H1 (cell line): Measurements from ENCODE around the gene ZNF639. TPM values are rescaled to one million over a fixed set of nuclear protein-coding genes. Genes with fewer than 3 reads are reported as not detected.

Source experiments
- CTCF ChIA-PET: fragments of 300-600 bp; sonication (Branson Sonifier 250); formaldehyde crosslinking; loops from one replicate; lab custom pipeline; 2021; ENCODE audit not compliant: partially characterized antibody; lab: Charles Lee
- POLR2A ChIA-PET: fragments of 300-600 bp; sonication (Branson Sonifier 250); formaldehyde crosslinking; loops from one replicate; lab custom pipeline; 2021; ENCODE audit warnings: inconsistent platforms; ENCODE audit not compliant: partially characterized antibody; lab: Charles Lee
- DNase-seq, 2 experiments: peaks; one replicate each; pipeline versions ENCODE4 v3.0.0 to v3.0.0-alpha.2; 2010 to 2022; ENCODE audit warnings: low spot score in 2 of 2, low read depth in 1 of 2, mixed read lengths in 1 of 2
- FAIRE-seq: peaks from 2 replicates; lab custom pipeline; 2011; peaks lifted over from hg19 to GRCh38; lab: Jason Lieb, UNC
- H2AFZ ChIP-seq: 2 replicates; pipeline ENCODE4 v1.8.1; 2012; ENCODE audit warnings: low read length, inconsistent platforms
- H2AK5ac ChIP-seq: 2 replicates; pipeline ENCODE4 v1.6.1; 2013; ENCODE audit warnings: low read depth, low read length
- H2BK120ac ChIP-seq: replicated peaks from 2 replicates; pipeline ENCODE3; 2013; ENCODE audit warnings: low read depth, low read length, inconsistent platforms
- H2BK12ac ChIP-seq: 2 replicates; pipeline ENCODE4 v1.6.1; 2013; ENCODE audit warnings: low read depth, low read length
- H2BK15ac ChIP-seq: 2 replicates; pipeline ENCODE4 v1.6.1; 2013; ENCODE audit warnings: low read length
- H2BK20ac ChIP-seq: 2 replicates; pipeline ENCODE4 v1.6.1; 2013; ENCODE audit warnings: low read length
- H2BK5ac ChIP-seq: 2 replicates; pipeline ENCODE4 v1.6.1; 2013; ENCODE audit warnings: low read depth, low read length
- H3K14ac ChIP-seq: 2 replicates; pipeline ENCODE4 v1.6.1; 2013; ENCODE audit warnings: inconsistent platforms; ENCODE audit not compliant: insufficient read length
- H3K18ac ChIP-seq: 2 replicates; pipeline ENCODE4 v1.6.1; 2013; ENCODE audit warnings: low read length; ENCODE audit errors: extremely low read depth
- H3K23ac ChIP-seq: 2 replicates; pipeline ENCODE4 v1.6.1; 2013; ENCODE audit warnings: inconsistent platforms; ENCODE audit not compliant: insufficient read length
- H3K23me2 ChIP-seq: 2 replicates; pipeline ENCODE4 v1.6.1; 2013; ENCODE audit warnings: low read depth, low read length
- H3K27ac ChIP-seq: 2 replicates; pipeline ENCODE4 v1.6.1; 2011; ENCODE audit warnings: low read depth, low read length, inconsistent platforms
- H3K27me3 ChIP-seq, 4 experiments: replicated peaks in 1 of 4; 1 replicate in 1 of 4; 2 replicates in 3 of 4; pipeline versions ENCODE4 v1.6.1 to v1.8.1; 2011 to 2013; ENCODE audit warnings: low read length in 3 of 4, mild to moderate bottlenecking in 3 of 4, inconsistent platforms in 2 of 4, mixed read lengths in 2 of 4, moderate library complexity in 1 of 4; ENCODE audit not compliant: control insufficient read depth in 3 of 4, insufficient read depth in 3 of 4; ENCODE audit errors: extremely low read depth in 1 of 4
- H3K36me3 ChIP-seq, 4 experiments: 2 replicates each; pipeline versions ENCODE4 v1.6.1 to v1.8.1; 2011 to 2013; ENCODE audit warnings: mild to moderate bottlenecking in 4 of 4, low read length in 3 of 4, moderate library complexity in 2 of 4, control low read depth in 1 of 4, inconsistent platforms in 1 of 4; ENCODE audit not compliant: insufficient read depth in 4 of 4, control insufficient read depth in 2 of 4
- H3K4ac ChIP-seq: replicated peaks from 2 replicates; pipeline ENCODE3; 2013; ENCODE audit warnings: low read length, low read depth, mixed read lengths, inconsistent platforms; ENCODE audit not compliant: insufficient read length
- H3K4me1 ChIP-seq, 4 experiments: replicated peaks in 1 of 4; 1 replicate in 1 of 4; 2 replicates in 3 of 4; pipeline versions ENCODE4 v1.6.1 to v1.8.1; 2011 to 2013; ENCODE audit warnings: low read length in 3 of 4, inconsistent platforms in 2 of 4, mixed read lengths in 1 of 4; ENCODE audit not compliant: insufficient read depth in 4 of 4, control insufficient read depth in 3 of 4
- H3K4me2 ChIP-seq, 2 experiments: 2 replicates each; pipeline versions ENCODE4 v1.6.1 to v1.8.1; 2011 to 2013; ENCODE audit warnings: low read depth in 2 of 2, low read length in 2 of 2, control low read depth in 1 of 2, inconsistent platforms in 1 of 2, mild to moderate bottlenecking in 1 of 2; ENCODE audit not compliant: insufficient read depth in 1 of 2
- H3K4me3 ChIP-seq, 4 experiments: fragments of 200-600, 300-600 bp in 1 of 4; sonication (generic), shearing (Covaris generic), sonication (Bioruptor Twin) in 1 of 4; 2 replicates each; pipeline versions ENCODE4 v1.5.1 to v1.8.1; 2011 to 2016; ENCODE audit warnings: low read length in 4 of 4, low read depth in 3 of 4, control low read depth in 2 of 4, inconsistent platforms in 2 of 4, mild to moderate bottlenecking in 2 of 4, mixed read lengths in 1 of 4, moderate library complexity in 1 of 4; ENCODE audit not compliant: insufficient read depth in 2 of 4; ENCODE audit errors: extremely low read depth in 1 of 4
- H3K56ac ChIP-seq: replicated peaks from 2 replicates; pipeline ENCODE3; 2013; ENCODE audit warnings: low read depth, mild to moderate bottlenecking, mixed read lengths, low read length, inconsistent platforms; ENCODE audit not compliant: insufficient read length
- H3K79me1 ChIP-seq: 2 replicates; pipeline ENCODE4 v1.6.1; 2013; ENCODE audit warnings: low read depth, low read length, control low read depth
- H3K79me2 ChIP-seq, 2 experiments: 2 replicates each; pipeline versions ENCODE4 v1.6.1 to v1.8.1; 2012 to 2013; ENCODE audit warnings: low read length in 2 of 2, mild to moderate bottlenecking in 2 of 2, inconsistent platforms in 1 of 2; ENCODE audit not compliant: insufficient read depth in 2 of 2, control insufficient read depth in 1 of 2
- H3K9ac ChIP-seq, 4 experiments: replicated peaks in 1 of 4; 1 replicate in 1 of 4; 2 replicates in 3 of 4; pipeline versions ENCODE4 v1.6.1 to v1.8.1; 2011 to 2013; ENCODE audit warnings: low read depth in 3 of 4, low read length in 3 of 4, control low read depth in 2 of 4, mild to moderate bottlenecking in 2 of 4, moderate library complexity in 2 of 4, inconsistent platforms in 1 of 4; ENCODE audit errors: extremely low read depth in 1 of 4
- H3K9me3 ChIP-seq, 2 experiments: 2 replicates each; pipeline versions ENCODE4 v1.6.1 to v1.8.1; 2012 to 2013; ENCODE audit warnings: mild to moderate bottlenecking in 2 of 2, moderate library complexity in 2 of 2, control low read depth in 1 of 2, inconsistent platforms in 1 of 2, low read depth in 1 of 2, low read length in 1 of 2, mixed read lengths in 1 of 2; ENCODE audit not compliant: insufficient read depth in 2 of 2
- H4K20me1 ChIP-seq, 2 experiments: replicated peaks in 1 of 2; 2 replicates each; pipeline versions ENCODE3 to v1.8.1; 2011 to 2013; ENCODE audit warnings: inconsistent platforms in 2 of 2, low read length in 2 of 2, mild to moderate bottlenecking in 1 of 2; ENCODE audit not compliant: insufficient read depth in 2 of 2, control insufficient read depth in 1 of 2
- H4K5ac ChIP-seq: 2 replicates; pipeline ENCODE4 v1.6.1; 2013; ENCODE audit warnings: low read length, low read depth, mixed read lengths, inconsistent platforms; ENCODE audit not compliant: insufficient read length
- H4K8ac ChIP-seq: 2 replicates; pipeline ENCODE4 v1.8.0; 2013; ENCODE audit warnings: mild to moderate bottlenecking, moderate library complexity, low read length, inconsistent platforms; ENCODE audit not compliant: insufficient read depth; ENCODE audit errors: extremely low read depth
- H4K91ac ChIP-seq: replicated peaks from 2 replicates; pipeline ENCODE3; 2013; ENCODE audit warnings: low read length, mixed read lengths, inconsistent platforms; ENCODE audit not compliant: insufficient read length
- HDAC2 ChIP-seq, 2 experiments: fragments of 300-600 bp in 1 of 2; sonication (generic) in 1 of 2; IDR thresholded peaks; 2 replicates each; pipeline ENCODE4 v1.6.1; 2011 to 2012; ENCODE audit warnings: low read depth in 2 of 2, low read length in 2 of 2, mild to moderate bottlenecking in 2 of 2, moderate library complexity in 2 of 2, borderline replicate concordance in 1 of 2, inconsistent platforms in 1 of 2
- JUND ChIP-seq: IDR thresholded peaks from 2 replicates; pipeline ENCODE4 v1.6.1; 2011; ENCODE audit warnings: mild to moderate bottlenecking, improper control_type of control experiment, low read length
- KDM4A ChIP-seq: IDR thresholded peaks from one replicate; pipeline ENCODE4 v1.7.1; 2012; ENCODE audit warnings: low read depth, mild to moderate bottlenecking, moderate library complexity, low read length, inconsistent platforms; ENCODE audit not compliant: severe bottlenecking
- MAFK ChIP-seq: IDR thresholded peaks from 2 replicates; pipeline ENCODE4 v1.6.1; 2012; ENCODE audit warnings: low read depth, mild to moderate bottlenecking, improper control_type of control experiment, low read length
- SAP30 ChIP-seq: fragments of 300-600 bp; sonication (generic); IDR thresholded peaks from 2 replicates; pipeline ENCODE4 v1.7.1; 2012; ENCODE audit warnings: low read length, moderate library complexity, mild to moderate bottlenecking, inconsistent platforms; ENCODE audit not compliant: insufficient read depth, insufficient replicate concordance
- WGBS, 2 experiments: shearing (Covaris generic) in 1 of 2; methylation state at CpG; one replicate each; pipeline versions ENCODE4 v1.1.6 to v1.1.7; 2013 to 2015; ENCODE audit warnings: low lambda C conversion rate in 2 of 2, mixed read lengths in 2 of 2, inconsistent platforms in 1 of 2, low coverage in 1 of 2, missing lambda C conversion rate in 1 of 2; ENCODE audit not compliant: insufficient replicate concordance in 2 of 2, insufficient coverage in 1 of 2, insufficient read length in 1 of 2; ENCODE audit errors: extremely low coverage in 1 of 2, missing lambda C conversion rate in 1 of 2; 5-methylcytosine and 5-hydroxymethylcytosine counted together
- polyA plus RNA-seq, 7 experiments: library from polyadenylated mRNA; depleted of rRNA in 3 of 7; stranded (reverse) in 5 of 7; unstranded in 2 of 7; fragments of >200 nt in 5 of 7; fragments of 200-250 nt in 2 of 7; gene quantifications; 1 replicate in 5 of 7; 2 replicates in 1 of 7; 4 replicates in 1 of 7; pipeline versions ENCODE4 v1.2.1 to v1.2.3, GENCODE V29; 2011 to 2013; ENCODE audit warnings: missing spikeins in 2 of 7, mixed read lengths in 2 of 7
- total RNA-seq: library from RNA; stranded (reverse); fragmentation: NEBNext Ultra II Directional; extraction: Animal tissue kit (Norgen Biotek cat#: 25700); gene quantifications from 2 replicates; pipeline ENCODE4 v1.2.1, GENCODE V29; 2021
- TF ChIP-seq, protein P1 (sequence below): IDR thresholded peaks from 2 replicates; pipeline ENCODE4 v1.6.1; 2012; ENCODE audit warnings: low read length, inconsistent platforms

Gene ZNF639
- total and polyA plus RNA-seq, 2 of the 8 experiments (the other 6 are each of a cell fraction or from before 2014, with no cell fraction given) = 9.1 to 41.4 TPM

DNA sequence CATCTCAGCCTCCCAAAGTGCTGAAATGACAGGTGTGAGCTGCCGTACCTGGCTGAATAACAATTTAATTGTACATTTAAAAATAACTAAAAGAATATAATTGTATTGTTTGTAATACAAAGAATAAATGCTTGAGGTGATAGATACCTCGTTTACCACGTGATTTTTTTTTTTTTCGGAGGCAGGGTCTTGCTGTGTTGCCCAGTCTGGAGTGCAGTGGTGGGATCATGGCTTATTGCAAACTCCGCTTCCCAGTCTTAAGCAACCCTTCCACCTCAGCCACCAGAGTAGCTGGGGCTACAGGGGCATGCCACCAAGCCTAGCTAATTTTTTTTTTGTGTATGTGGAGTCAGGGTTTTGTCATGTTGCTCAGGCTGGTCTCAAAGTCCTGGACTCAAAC, 40.5 kb downstream of the ZNF639 start:
- Histone ChIP-seq H4K20me1 (peaks cover 0 to 1% of the 10 kb centered on the region in 2 experiments), H3K9me3 (no peaks in the 10 kb centered on the region), H2BK5ac (no peak overlapping the region), H4K8ac (no peak overlapping the region), H3K27ac (no peak overlapping the region), H3K79me2 (no peaks in the 10 kb centered on the region), H3K79me1 (no peaks in the 10 kb centered on the region), H2AFZ (no peak overlapping the region), H3K4me1 (no peaks in the 10 kb centered on the region), H2BK12ac (no peak overlapping the region), H3K14ac (no peak overlapping the region), H2BK20ac (no peak overlapping the region), H3K56ac (no peak overlapping the region), H3K4me3 (no peak overlapping the region), H3K18ac (no peak overlapping the region), H3K4me2 (no peak overlapping the region), H3K4ac (no peak overlapping the region), H3K9ac (no peak overlapping the region), H4K91ac (no peak overlapping the region), H2BK120ac (no peak overlapping the region), H3K36me3 (peaks cover 0 to 27% (median 8%) of the 10 kb centered on the region in 4 experiments; a peak in 6 of 8 replicates), H2BK15ac (no peak overlapping the region), H3K23me2 (no peaks in the 10 kb centered on the region), H3K23ac (no peak overlapping the region), H2AK5ac (no peak overlapping the region), H4K5ac (no peak overlapping the region), H3K27me3 (no peaks in the 10 kb centered on the region)
- no peak for FAIRE-seq
- WGBS, 2 experiments = 84% methylated on average over 5 of the region's 5 CpGs; no CpG with 5 or more reads in 1 of the 2 experiments
- no peak for TF ChIP-seq SAP30
- no peak for TF ChIP-seq MAFK
- TF ChIP-seq JUND = no peak
- TF ChIP-seq HDAC2 (IDR thresholded peaks at IDR 0.05; ENCODE audit: borderline replicate concordance in 1 of 2, low read depth in 2 of 2, low read length in 2 of 2) = no peak
- no peak for TF ChIP-seq KDM4A
- TF ChIP-seq, protein P1, sequence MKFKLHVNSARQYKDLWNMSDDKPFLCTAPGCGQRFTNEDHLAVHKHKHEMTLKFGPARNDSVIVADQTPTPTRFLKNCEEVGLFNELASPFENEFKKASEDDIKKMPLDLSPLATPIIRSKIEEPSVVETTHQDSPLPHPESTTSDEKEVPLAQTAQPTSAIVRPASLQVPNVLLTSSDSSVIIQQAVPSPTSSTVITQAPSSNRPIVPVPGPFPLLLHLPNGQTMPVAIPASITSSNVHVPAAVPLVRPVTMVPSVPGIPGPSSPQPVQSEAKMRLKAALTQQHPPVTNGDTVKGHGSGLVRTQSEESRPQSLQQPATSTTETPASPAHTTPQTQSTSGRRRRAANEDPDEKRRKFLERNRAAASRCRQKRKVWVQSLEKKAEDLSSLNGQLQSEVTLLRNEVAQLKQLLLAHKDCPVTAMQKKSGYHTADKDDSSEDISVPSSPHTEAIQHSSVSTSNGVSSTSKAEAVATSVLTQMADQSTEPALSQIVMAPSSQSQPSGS = no peak
- ChIA-PET POLR2A (no interaction called here), CTCF (interaction anchor here (0.6 to 4.4 kb wide), 3 partner anchors 10 to 466 kb away, joined by 3 to 20 read pairs (median 4); no protein-coding TSS in a partner anchor)
- no peak for DNase-seq
